HUDEP-2 (cell line): ENCODE measurements around the gene TEX264.

ENCODE experiments used
- DNase-seq, 76 experiments: peaks; one replicate each; lab custom pipeline; 2025; ENCODE audit not compliant: unreplicated experiment in 76 of 76; lab: John Stamatoyannopoulos, UW

TEX264 gene

DNA sequence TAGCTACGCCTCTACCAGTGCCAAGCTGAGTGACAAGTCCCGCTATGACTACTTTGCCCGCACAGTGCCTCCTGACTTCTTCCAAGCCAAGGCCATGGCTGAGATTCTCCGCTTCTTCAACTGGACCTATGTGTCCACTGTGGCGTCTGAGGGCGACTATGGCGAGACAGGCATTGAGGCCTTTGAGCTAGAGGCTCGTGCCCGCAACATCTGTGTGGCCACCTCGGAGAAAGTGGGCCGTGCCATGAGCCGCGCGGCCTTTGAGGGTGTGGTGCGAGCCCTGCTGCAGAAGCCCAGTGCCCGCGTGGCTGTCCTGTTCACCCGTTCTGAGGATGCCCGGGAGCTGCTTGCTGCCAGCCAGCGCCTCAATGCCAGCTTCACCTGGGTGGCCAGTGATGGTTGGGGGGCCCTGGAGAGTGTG is 41.5 kb downstream of the TEX264 start:
- no peak for DNase-seq

- no peak for DNase-seq
Observed at GRCh38 chr3:51712963-51713362, 41.9 kb downstream of the TEX264 start.

GRCh38 chr3:51715231-51715976 is 44.4 kb downstream of the TEX264 start:
- DNase-seq = no peak

DNA sequence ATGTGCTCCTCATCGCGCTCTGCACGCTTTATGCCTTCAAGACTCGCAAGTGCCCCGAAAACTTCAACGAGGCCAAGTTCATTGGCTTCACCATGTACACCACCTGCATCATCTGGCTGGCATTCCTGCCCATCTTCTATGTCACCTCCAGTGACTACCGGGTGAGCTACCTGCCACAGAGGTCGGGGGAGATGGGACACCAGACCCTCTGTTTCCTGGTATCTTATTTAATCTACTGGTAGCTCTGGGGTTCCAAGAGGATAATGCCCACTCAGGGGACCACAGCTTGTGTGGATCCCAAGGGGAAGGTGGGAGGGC is 44.9 kb downstream of the TEX264 start:
- DNase-seq = no peak

DNA sequence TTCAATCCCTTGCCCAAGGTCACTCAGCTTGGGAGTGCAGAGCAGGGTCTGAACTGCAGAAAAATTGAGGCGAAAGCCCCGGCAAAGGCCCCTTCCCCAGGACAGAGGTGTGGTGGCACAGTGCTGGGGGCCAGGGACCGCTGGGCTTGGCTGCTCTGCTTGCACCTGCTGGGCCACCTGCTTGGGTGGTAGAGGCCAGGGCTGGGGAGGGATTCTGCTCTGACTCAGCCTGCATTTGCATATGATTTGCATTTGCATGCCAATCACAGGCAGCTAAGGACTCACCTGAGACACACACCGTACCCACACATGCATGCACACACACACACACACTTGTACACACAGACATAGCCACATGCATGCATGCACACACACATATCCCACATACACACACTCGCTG is 45.8 kb downstream of the TEX264 start:
- no peak for DNase-seq

DNA sequence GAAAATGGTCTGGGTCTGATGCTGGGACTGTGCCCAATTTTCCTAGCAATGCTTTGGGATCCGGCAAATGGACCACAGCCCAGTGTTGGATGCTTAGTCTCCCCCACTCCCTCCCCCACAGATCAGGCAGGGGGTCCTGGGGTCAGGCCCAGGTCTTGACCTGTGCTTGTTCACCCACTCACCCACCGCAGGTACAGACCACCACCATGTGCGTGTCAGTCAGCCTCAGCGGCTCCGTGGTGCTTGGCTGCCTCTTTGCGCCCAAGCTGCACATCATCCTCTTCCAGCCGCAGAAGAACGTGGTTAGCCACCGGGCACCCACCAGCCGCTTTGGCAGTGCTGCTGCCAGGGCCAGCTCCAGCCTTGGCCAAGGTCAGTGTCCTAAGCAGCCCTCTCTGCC is 46.4 kb downstream of the TEX264 start:
- DNase-seq = no peak

DNA sequence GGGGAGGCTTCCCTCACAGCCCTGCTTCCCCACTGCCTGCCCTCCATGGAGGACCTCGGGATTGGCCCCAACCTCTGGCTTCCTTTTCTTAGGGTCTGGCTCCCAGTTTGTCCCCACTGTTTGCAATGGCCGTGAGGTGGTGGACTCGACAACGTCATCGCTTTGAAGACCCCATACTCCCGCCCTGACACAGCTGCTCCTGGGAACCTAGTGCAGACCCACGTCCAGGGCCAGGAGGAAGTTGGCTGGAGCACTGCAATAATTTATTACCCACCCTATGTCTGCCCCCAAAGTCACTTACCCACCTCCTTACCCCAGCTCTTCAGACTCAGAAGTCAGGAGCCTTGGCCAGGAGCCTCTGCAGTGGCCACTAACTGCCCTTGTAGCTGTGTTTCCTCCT is 46.9 kb downstream of the TEX264 start:
- DNase-seq = no peak

- DNase-seq = peak in 67 of 76 experiments; percentile 0 to 81 (median 51)
Observed at GRCh38 chr3:51718547-51719409, 47.7 kb downstream of the TEX264 start.

GRCh38 chr3:51719410-51720025 is 48.5 kb downstream of the TEX264 start:
- DNase-seq = no peak

- no peak for DNase-seq
Observed at GRCh38 chr3:51720292-51721061, 49.4 kb downstream of the TEX264 start.

DNA sequence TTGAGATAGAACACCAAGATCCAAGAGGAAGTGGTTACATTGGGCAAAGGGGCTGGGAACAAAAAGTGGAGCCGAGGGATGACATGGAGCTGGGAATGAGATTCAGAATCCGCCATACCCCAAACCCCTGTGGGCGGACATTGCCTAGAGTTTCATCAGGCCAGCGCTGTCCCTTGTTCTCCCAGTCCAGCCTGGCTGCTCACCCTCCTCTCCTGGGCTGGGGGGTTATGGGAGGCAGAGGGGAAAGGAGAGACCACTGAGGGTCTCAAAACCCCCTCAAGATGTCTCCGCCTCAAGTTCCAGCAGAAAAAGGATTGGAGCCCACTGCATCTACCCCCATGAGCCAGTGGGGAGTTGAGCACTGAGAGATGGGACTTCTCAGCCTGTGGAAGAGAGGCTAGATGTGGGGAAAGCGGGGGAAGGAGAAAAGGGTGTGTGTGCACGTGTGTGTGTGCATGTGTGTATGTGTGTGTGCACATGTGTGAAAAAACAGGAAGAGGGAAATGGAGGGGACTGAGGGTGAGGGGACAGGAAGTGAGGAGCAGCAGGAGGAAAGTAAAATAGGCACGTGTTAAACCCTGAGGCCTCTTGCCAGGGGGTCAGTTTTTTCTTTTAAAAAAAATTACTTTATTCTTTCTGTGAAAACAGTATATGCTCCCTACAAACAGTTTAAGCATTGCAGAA is 50.2 kb downstream of the TEX264 start:
- DNase-seq = no peak

GRCh38 chr3:51722362-51722761 is 51.3 kb downstream of the TEX264 start:
- DNase-seq = peak in 2 of 76 experiments; percentile 5 to 8

GRCh38 chr3:51727500-51727899 is 56.4 kb downstream of the TEX264 start:
- DNase-seq = no peak

GRCh38 chr3:51729042-51729633 is 58.1 kb downstream of the TEX264 start:
- no peak for DNase-seq

DNA sequence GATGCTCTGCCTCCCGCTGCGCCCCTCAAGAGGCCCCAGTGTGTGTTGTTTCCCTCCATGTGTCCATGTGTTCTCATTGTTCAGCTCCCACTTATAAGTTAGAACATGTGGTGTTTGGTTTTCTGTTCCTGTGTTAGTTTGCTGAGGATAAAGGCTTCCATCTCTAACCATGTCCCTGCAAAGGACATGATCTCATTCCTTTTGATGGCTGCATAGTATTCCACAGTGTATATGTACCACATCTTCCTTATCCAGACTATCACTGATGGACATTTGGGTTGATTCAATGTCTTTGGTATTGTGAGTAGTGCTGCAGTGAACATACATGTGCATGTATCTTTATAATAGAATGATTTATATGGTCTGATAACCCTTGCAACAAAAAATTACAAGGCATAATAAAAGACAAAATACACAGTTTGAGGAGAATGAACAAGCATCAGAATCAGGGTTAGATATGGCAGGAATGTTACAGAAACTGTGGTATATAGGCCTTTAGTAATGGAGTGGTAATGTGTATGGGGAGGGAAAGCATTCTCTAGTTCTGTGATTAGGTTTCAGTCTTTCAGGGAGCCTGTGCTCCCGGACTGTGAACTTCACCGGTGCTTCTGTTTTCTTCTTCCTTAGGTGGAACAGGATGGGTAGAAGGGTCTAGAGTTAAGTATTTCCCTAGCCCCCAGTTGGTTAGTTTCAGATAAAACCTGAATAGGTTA is 63.0 kb downstream of the TEX264 start:
- DNase-seq = no peak

GRCh38 chr3:51734572-51734907 is 63.5 kb downstream of the TEX264 start:
- DNase-seq = no peak

- DNase-seq = no peak
Observed at GRCh38 chr3:51735039-51735438, 64.0 kb downstream of the TEX264 start.

GRCh38 chr3:51735950-51736349 is 64.9 kb downstream of the TEX264 start:
- DNase-seq = no peak

- no peak for DNase-seq
Observed at GRCh38 chr3:51739110-51739509, 68.1 kb downstream of the TEX264 start.
